ENCODE data around the gene IDH1. TPM values are rescaled to one million over a fixed set of nuclear protein-coding genes. Genes with fewer than 3 reads are reported as not detected.
"Not testable (repeated sequence)": the region's sequence is repeated elsewhere in the genome, so short reads cannot be mapped to it uniquely, and the experiment has no call there.

Gene IDH1
- total RNA-seq, 4 donors from 2014 or later = 22.0 to 28.0 (median 24.8) TPM

GRCh38 chr2:208268156-208268952 lies 13.5 kb upstream of the IDH1 start:
- DNase-seq (ENCODE audit: extremely low spot score) = no peak
- Histone ChIP-seq H3K4me1 (peaks cover 36 to 44% (median 40%) of the 10 kb centered on the region in 4 donors), H3K9me3 (no peaks in the 10 kb centered on the region), H3K27me3 (no peaks in the 10 kb centered on the region), H3K27ac (replicated peaks in 1 of 4) (peak overlapping the region in 1 of 4 donors; percentile 40), H3K4me3 (peak overlapping the region in 1 of 4 donors; percentile 18), H3K36me3 (peaks cover 0 to 20% (median 10%) of the 10 kb centered on the region in 4 donors)
- TF ChIP-seq CTCF (IDR thresholded peaks at IDR 0.05) (no peak), EP300 (IDR thresholded peaks at IDR 0.05) (no peak), POLR2A (IDR thresholded peaks at IDR 0.05; ENCODE audit: low read depth) (no peak)
- intact Hi-C loops (cut with DNase I) = no loop called here
- WGBS = 71% methylated on average over 8 of the region's 8 CpGs

- Histone ChIP-seq H3K4me3 (peak overlapping the region; percentile 18 to 93 (median 86)), H3K27ac (replicated peaks in 1 of 4) (peak overlapping the region in 1 of 4 donors; percentile 40), H3K36me3 (peaks cover 0 to 11% (median 5%) of the 10 kb centered on the region in 4 donors), H3K4me1 (peaks cover 36 to 44% (median 40%) of the 10 kb centered on the region in 4 donors)
- H3K27me3 ChIP-seq; DNase-seq (ENCODE audit: extremely low spot score); H3K9me3 ChIP-seq; intact Hi-C loops (cut with DNase I): not testable (repeated sequence)
- 76% methylated on average over 17 of the region's 22 CpGs for WGBS
Observed at GRCh38 chr2:208267526-208267925, 12.7 kb upstream of the IDH1 start.

- no peak for TF ChIP-seq POLR2A (IDR thresholded peaks at IDR 0.05; ENCODE audit: low read depth)
- no peak for TF ChIP-seq EP300 (IDR thresholded peaks at IDR 0.05)
- TF ChIP-seq CTCF (IDR thresholded peaks at IDR 0.05) = no peak
- WGBS = 3% methylated on average over 3 of the region's 3 CpGs
- no peak for DNase-seq (ENCODE audit: extremely low spot score)
- Histone ChIP-seq H3K4me1 (peaks cover 36 to 44% (median 40%) of the 10 kb centered on the region in 4 donors), H3K27me3 (no peaks in the 10 kb centered on the region), H3K4me3 (peak overlapping the region; percentile 84 to 93 (median 86)), H3K27ac (replicated peaks in 1 of 4) (peak overlapping the region; percentile 92 to 97 (median 96)), H3K36me3 (peaks cover 0 to 6% (median 2%) of the 10 kb centered on the region in 4 donors), H3K9me3 (no peaks in the 10 kb centered on the region)
- intact Hi-C loops (cut with DNase I) = no loop called here
Observed at GRCh38 chr2:208266936-208267335, 12.1 kb upstream of the IDH1 start.

GRCh38 chr2:208266553-208266893 lies 11.7 kb upstream of the IDH1 start:
- Histone ChIP-seq H3K27me3 (no peaks in the 10 kb centered on the region), H3K4me1 (peaks cover 36 to 44% (median 40%) of the 10 kb centered on the region in 4 donors), H3K9me3 (no peaks in the 10 kb centered on the region), H3K27ac (replicated peaks in 1 of 4) (peak overlapping the region; percentile 92 to 97 (median 96)), H3K4me3 (peak overlapping the region; percentile 84 to 93 (median 86)), H3K36me3 (peaks cover 0 to 3% (median under 1%) of the 10 kb centered on the region in 4 donors)
- WGBS = 0% methylated on average over 11 of the region's 11 CpGs
- DNase-seq (ENCODE audit: extremely low spot score) = no peak
- TF ChIP-seq POLR2AphosphoS5 (IDR thresholded peaks at IDR 0.05) (no peak), CTCF (IDR thresholded peaks at IDR 0.05) (no peak), POLR2A (IDR thresholded peaks at IDR 0.05; ENCODE audit: low read depth) (no peak), EP300 (IDR thresholded peaks at IDR 0.05) (no peak)
- intact Hi-C loops (cut with DNase I) = no loop called here

GRCh38 chr2:208265801-208266552 lies 11.1 kb upstream of the IDH1 start, which contains the start of gene PIKFYVE:
Gene PIKFYVE, plus strand, starts transcription at chr2:208266255. Its CDS starts 5,265 bp downstream, at chr2:208271520.
- 1% methylated on average over 42 of the region's 50 CpGs for WGBS
- DNase-seq (ENCODE audit: extremely low spot score) = peak; percentile 99
- intact Hi-C loops (cut with DNase I) = no loop called here
- H3K9me3 ChIP-seq = no peaks in the 10 kb centered on the region
- H3K4me3 ChIP-seq = peak within 1 kb of the TSS; percentile 84 to 93 (median 86)
- TF ChIP-seq CTCF (IDR thresholded peaks at IDR 0.05) (peak in 1 of 3 experiments; percentile 30), POLR2AphosphoS5 (IDR thresholded peaks at IDR 0.05) (peak; percentile 82 to 92), POLR2A (IDR thresholded peaks at IDR 0.05; ENCODE audit: low read depth) (peak; percentile 52), EP300 (IDR thresholded peaks at IDR 0.05) (no peak)
- H3K27me3 ChIP-seq = no peaks in the 10 kb centered on the region
- H3K36me3 ChIP-seq = no peaks in the 10 kb centered on the region
- peaks cover 36 to 44% (median 40%) of the 10 kb centered on the region in 4 donors for H3K4me1 ChIP-seq
- H3K27ac ChIP-seq (replicated peaks in 1 of 4) = peak within 1 kb of the TSS; percentile 92 to 97 (median 96)
